ENCODE data around the gene ICAM2.
"Not testable (repeated sequence)": the region's sequence is repeated elsewhere in the genome, so short reads cannot be mapped to it uniquely, and the experiment has no call there.

Gene ICAM2

GRCh38 chr17:64022611-64023063, 2.2 kb upstream of the ICAM2 start:
- no peak for DNase-seq (ENCODE audit: extremely low read depth, low read depth)

GRCh38 chr17:64019551-64019961, 877 bp downstream of the ICAM2 start:
- not testable (repeated sequence) for DNase-seq (ENCODE audit: extremely low read depth, low read depth)

More at GRCh38 chr17:64022611-64023063, 2.2 kb upstream of the ICAM2 start:
- TF ChIP-seq CTCF (IDR thresholded peaks at IDR 0.05; ENCODE audit: low read depth, low read length): no peak

GRCh38 chr17:64017381-64017980, 3.0 kb downstream of the ICAM2 start:
- peak; percentile 3 for TF ChIP-seq CTCF (IDR thresholded peaks at IDR 0.05; ENCODE audit: low read depth, low read length)
- DNase-seq (ENCODE audit: extremely low read depth, low read depth): no peak

GRCh38 chr17:64016974-64017373, 3.5 kb downstream of the ICAM2 start:
- no peak for TF ChIP-seq CTCF (IDR thresholded peaks at IDR 0.05; ENCODE audit: low read depth, low read length)
- DNase-seq (ENCODE audit: extremely low read depth, low read depth): no peak

GRCh38 chr17:64016231-64016784, 4.1 kb downstream of the ICAM2 start:
- TF ChIP-seq CTCF (IDR thresholded peaks at IDR 0.05; ENCODE audit: low read depth, low read length): peak; percentile 15
- DNase-seq (ENCODE audit: extremely low read depth, low read depth): no peak

- no peak for TF ChIP-seq CTCF (IDR thresholded peaks at IDR 0.05; ENCODE audit: low read depth, low read length)
- DNase-seq (ENCODE audit: extremely low read depth, low read depth): no peak
Measured at GRCh38 chr17:64015447-64015846, 5.0 kb downstream of the ICAM2 start.

- no peak for DNase-seq (ENCODE audit: extremely low read depth, low read depth)
- no peak for TF ChIP-seq CTCF (IDR thresholded peaks at IDR 0.05; ENCODE audit: low read depth, low read length)
Measured at GRCh38 chr17:64009571-64010402, 10.6 kb downstream of the ICAM2 start.

All from AG09319 (cell line).